Tongue (tissue), 2 donors: Measurements from ENCODE around the gene MRTFA. TPM values are rescaled to one million over a fixed set of nuclear protein-coding genes. Genes with fewer than 3 reads are reported as not detected.
A peak's percentile ranks its signal among the peaks of the same experiment; 100 is the strongest.

Source experiments
- DNase-seq: peaks from one replicate; pipeline ENCODE4 v3.0.0-alpha.2; 2015
- total RNA-seq: library from RNA; depleted of rRNA; stranded (reverse); fragments of >200 nt; gene quantifications from one replicate; pipeline ENCODE4 v1.2.3, GENCODE V29; 2014

The MRTFA gene
- total RNA-seq, 1 donor from 2014 or later, result 38.7 TPM

DNA sequence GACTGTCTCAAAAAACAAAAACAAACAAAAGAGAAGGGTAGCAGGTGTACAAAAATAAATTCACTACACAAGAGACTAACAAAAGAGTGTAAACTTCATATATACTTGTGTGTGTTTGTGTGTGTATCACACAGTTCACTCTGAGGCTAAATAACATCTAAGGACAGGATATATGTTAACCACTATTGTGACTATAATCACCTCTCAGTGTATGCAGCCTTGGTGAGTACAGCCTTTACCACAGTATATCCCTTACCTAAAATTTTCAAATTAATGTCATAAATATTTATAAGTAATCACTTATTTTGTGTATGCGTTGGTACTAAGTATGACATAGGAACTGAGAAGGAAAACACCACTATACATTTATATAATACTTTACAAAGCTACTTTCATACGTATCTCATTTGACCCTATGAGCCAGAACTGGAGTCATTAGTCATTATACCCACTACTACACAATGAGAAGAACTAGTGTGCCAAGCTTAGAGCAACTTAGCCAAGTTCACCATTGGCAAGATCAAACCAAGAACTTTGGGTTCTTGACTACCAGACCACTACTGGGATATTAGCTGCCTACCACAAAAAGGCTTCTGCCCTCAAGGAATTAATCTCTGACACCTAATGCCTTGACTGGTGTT is 149.4 kb downstream of the MRTFA start:
- DNase-seq, result no peak

DNA sequence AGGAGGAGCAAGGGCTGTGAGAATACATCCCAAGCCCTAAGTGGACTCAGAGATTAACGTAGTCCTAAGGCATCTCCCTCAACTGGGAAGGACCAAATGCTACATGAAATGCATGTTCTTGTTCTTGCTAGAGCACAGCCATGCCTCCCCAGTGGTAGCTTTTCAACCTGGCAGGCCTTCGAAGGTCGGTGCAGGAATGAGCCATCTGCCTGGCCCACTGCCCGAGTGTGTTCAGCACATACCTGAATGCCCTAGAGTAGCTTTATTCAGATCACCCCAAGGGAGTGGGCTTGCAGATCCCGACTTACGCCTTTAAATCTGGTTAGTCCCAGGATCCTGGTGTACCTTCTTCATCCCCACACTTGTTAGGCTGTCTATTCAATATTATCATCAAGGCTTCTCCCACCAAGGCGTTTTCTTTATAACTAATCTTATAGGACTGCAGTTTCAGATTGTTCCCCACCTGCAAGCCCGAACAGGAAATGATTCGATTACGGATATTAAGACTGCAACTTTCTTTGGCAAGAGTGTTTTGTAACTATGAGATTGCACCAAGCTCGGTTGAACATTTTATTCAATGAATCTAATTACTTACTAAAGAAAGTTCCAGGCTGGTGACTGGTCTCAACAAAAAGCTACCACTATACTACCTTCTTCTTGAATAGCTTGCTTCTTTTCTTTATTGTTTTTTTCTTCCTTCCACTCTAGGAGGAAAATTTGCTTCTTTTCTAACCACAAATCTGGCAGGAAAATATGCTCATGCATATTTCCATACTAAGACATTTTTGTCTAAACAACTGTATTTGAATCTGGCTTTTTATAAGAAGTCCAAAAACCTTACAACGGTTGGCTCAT is 150.5 kb downstream of the MRTFA start:
- DNase-seq, result peak; percentile 40

DNA sequence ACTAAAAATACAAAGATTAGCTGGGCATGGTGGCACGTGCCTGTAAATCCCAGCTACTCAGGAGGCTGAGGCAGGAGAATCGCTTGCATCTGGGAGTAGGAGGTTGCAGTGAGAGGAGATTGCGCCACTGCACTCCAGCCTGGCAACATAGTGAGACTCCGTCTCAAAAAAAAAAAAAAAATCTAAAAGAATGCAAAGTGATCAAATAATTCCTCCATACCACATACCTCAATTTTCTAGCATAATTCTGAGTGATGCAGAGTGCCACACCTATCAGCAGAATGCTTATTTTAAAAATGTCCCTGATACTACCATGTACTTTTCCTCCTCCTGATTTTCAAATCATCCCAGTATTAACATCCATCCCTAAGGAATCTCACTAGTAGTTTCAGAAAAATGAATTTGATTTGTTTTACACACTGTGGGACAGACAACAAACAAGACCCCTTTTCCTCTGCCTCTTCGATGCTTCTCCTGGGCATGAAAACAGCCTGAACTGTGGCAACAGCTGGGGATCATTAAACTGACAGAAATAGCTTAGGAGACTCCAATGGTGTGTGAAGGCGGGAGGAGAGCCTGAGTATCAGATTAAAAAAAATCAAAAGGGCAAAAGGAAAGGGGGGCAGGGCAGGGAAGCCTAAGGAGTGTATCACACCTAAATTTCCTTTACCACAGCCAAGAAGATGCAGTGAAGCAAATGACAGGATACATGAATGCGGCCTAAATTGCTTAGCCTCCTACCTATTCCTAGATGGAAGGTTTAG is 151.4 kb downstream of the MRTFA start:
- peak; percentile 78 for DNase-seq

DNA sequence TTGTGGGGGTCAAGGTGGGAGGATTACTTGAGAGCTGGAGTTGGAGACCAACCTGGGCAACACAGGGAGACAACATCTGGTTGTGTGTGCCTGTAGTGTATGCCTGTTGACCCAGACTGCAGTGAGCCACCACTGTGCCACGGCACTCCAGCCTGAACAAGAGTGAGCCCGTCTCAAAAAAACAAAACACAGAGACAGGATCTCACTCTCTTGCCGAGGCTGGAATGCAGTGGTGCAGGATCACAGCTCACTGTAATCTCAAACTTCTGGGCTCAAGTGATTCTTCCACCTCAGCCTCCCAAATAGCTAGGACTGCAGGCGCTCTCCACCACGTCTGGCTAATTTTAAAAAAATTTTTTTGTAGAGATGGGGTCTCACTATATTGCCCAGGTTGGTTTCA is 153.6 kb downstream of the MRTFA start:
- no peak for DNase-seq

DNA sequence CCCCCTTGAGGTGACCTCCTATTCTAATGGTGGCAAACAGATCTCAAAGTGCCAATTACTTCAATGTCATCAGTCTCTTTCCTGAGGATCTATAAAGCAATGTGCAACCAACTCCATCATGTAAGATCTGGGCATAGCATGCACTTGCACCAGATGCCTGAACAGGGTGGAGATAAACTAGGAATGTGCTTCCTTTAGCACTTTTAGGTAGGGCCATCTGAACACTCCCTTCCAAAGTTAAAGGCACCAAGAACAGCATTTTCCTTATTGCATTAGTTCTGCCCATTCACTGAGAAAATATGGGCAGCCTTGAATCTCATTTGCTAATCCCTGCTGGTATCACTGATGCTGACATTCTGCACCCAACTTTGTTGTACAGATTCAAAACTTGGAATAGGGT is 154.1 kb downstream of the MRTFA start:
- no peak for DNase-seq

DNA sequence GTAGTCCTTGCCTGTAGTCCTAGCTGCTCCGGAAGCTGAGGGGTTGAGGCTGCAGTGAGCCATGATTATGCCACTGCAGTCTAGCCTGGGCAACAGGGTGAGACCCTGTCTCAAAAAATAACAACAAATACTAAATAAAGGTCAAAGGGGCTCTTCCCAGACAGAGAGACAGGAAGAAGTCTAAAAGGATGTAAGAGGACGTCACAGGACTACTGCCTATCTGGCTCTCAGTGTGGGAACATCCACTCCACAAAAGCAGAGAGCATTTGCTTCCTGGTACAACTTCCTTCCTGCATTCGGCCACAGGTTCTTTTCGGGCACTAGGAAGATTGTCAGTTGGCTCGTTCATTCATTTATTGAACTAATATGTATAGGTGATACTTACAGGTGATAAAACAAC is 155.5 kb downstream of the MRTFA start:
- no peak for DNase-seq

DNA sequence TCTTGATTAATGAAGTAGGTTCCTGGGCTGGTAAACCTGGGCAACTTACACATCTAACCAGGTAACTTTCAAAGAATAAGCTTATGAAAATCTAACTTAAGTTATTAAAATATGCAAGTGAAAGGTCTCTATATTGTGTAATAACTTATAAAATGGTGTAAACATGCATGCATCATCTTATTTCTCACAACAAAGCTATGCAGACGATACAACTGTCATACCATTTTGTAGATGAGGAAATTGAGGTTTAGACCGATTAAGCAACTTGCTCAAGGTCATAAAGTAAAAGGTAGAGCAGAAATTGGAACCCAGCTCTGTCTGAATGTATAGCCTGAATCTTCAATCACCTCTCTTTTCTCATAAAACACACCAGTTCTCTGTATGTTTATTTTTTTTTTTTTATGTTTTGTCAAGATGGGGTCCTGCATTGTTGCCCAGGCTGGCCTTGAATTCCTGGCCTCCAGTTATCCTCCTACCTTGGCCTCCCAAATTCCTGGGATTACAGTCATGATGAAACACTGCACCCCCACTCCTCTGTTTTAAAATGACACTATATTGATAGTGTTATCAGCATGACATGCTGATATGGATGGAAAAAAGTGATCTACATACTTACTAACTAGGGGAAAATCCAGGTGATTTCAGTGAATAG is 156.5 kb downstream of the MRTFA start:
- DNase-seq, result no peak

DNA sequence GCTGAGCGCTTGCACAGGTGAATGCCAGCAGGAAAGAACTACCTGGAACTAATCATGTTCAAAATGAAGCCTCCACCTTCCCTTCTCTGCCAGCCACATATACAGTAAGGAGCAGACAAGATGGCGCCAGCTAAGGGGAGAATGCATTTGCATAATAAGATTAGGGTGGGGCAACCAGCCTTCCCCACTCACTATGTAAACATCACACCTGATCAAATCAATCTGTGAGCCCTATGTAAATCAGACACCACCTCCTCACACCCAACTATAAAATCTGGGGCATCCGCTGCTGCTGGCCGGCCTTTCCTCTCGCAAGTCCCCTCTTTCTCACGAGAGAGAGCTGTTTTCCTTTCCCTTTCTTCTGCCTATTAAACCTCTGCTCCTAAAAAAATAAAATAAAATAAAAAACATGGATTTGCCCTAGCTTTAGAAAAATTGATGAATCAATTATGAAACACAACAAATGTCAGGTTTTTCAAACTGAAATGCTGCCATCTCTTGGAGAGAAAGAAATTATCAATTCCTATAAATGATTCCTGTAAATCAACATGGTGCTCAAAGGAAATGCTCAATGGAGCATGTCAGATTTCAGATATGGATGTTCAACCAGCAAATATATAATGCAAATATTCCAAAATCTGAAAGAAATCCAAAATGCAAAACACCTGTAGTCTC is 157.3 kb downstream of the MRTFA start:
- DNase-seq, result no peak

DNA sequence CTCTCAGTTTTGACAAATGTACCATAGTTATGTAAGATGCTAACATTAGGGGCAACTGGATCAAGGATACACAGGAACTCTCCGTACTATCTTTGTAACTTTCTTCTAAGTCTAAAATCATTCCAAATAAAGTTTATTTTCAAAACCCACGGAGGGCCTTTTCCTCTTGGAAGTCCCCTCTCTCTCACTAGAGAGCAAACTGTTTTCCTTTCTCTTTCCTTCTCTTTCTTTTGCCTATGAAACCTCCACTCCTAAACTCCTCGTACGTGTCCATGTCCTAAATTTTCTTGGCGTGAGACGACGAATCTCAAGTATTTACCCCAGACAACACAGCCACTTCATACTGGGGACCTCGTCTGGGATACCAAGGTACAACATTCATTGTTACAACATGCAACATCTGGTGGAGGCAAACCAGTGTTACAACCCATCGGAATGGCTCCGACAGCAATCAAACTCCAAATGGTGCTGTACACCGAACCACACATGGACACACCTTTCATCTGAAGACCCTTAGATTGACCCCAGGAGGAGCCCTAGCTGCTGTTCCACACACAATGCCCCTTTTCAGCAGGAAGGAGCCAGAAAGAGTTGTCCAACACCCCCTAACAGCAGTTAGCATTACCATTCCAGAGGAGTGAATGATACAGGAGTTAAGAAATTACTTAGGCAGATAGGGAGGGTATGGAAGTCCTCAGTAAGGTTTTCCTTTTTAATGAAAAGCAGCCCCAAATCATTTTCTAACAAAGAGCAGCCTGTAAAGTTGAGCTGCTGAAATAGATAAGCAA is 158.0 kb downstream of the MRTFA start:
- DNase-seq, result no peak

DNA sequence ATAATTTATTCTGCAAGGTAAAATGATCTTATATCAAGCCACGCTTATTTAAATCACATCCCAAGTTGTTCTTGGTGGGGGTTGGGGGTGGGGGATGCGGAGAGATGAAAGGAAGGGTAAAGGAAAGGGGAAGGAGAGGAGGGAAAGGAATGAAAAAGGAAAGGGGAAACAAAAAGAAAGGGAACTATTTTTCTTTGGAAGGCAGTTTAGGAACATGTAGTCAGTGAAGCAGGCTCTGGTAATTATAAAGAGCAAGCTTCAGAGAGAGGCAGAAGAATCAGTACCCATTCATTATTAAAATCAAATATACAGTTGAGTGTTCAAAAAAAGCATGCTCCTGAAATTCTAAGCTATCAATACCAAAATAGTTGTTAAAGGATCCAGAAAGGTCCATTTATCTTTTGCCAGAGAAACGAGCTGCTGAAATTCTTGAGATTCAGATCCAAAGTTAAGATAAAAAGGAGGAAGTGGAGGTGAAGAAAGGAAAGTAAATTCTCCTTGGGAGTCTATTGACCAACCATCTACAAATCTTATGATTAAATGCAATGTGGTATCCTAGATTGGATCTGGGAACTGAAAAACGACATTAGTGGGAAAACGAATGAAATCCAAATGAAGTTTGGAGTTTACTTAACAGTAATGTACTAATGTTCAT is 158.7 kb downstream of the MRTFA start:
- DNase-seq, result no peak

DNA sequence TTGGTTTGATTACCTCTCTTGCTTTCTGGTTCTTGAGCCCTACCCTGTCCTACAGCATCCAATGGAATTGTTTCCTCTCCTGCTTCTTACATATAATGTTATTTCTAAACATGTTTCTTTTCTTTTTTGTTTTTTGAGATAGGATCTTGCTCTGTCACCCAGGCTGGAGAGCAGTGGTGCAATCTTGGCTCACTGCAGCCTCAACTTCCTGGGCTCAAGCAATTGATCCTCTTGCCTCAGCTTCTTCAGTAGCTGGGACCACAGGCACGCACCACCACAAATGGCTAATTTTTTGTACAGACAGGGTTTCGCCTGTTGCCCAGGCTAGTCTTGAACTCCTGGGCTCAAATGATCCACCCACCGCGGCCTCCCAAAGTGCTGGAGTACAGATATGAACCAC is 160.2 kb downstream of the MRTFA start:
- no peak for DNase-seq

DNA sequence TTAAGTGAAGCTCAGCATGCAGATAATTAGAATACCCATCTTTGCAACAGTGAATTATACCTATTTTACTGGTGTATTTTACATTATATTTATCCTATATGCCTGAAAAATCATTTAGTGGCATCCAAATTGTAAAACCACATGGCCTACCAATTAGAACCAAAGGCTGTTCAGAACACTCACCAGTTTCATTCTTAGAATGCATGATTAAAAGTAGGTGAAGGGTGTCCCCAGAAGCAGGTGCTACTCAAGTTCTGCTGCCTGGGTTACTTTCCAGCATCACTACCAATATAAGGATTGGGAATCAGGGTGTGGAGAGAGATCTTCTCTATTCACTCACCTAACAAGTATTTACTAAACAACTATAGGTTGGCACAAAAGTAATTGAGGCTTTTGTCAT is 162.8 kb downstream of the MRTFA start:
- no peak for DNase-seq

DNA sequence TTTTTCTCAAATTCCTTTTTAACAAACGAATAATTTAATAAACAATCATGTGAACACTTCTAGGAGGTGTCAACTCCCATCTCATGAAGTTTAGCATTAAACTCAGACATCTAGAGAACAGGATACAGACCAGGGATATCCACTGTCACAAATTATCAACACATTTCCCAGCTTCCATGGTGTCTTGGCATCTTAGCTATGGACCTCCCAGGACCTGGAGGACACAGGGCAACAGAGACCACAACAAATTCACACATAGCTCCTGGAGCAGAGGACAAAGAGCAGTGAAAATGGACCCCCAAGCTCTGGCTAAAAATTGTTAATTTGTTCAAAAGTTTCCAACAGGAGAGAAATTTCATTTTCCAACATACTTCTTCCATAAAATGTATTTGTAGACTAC is 163.9 kb downstream of the MRTFA start:
- DNase-seq, result no peak

DNA sequence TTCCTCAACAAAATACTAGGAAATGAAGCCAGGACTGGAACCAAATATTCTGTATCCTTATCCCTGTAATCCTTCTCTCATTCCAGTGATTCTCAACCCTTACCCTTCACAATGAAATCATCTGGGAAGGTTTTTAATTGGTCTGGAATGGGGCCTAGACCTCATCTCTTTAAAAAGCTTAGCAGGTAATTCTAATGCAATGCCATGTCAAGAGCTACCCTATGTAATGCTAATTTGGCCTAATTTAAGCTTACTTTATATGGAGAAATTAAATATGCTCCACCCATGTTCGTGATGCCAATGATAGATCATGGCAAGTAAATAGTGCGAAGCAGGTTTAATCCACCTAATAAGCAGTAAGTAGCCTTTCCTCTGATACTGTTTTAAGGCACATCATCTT is 164.5 kb downstream of the MRTFA start:
- DNase-seq, result no peak

DNA sequence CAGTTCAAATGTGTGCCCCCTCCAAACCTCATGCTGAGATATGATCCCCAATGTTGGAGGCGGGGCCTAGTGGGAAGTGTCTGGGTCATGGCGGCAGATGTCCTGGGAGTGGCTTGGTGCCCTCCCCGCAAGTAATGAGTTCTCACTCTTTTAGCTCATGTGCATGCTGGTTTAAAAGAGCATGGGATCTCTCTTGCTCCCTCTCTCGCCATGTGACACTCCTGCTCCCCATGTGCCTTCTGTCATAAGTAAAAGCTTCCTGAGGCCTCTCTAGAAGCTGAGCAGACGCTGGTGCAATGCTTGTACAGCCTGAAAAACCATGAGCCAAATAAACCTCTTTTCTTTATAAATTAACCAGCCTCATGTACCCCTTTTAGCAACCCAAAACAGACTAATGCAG is 167.3 kb downstream of the MRTFA start:
- DNase-seq, result no peak

DNA sequence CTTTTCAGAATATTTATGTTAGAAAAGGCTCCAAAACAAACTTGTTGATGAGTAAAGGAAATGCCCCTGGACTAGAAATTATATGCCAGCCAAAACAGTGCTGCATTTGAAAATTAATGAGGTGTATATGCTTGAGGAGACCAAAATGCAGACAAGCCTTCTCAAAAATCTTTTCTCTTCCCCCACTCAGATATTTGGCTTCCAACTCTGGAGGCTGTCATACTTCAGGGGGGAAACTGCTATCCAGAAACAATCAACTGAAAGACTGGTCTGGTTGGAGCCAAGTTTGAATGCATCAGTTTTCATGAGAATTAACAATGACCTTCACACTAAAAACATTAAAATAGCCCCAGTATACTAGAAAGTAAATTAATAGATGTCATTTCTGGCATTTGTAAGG is 167.9 kb downstream of the MRTFA start:
- no peak for DNase-seq

DNA sequence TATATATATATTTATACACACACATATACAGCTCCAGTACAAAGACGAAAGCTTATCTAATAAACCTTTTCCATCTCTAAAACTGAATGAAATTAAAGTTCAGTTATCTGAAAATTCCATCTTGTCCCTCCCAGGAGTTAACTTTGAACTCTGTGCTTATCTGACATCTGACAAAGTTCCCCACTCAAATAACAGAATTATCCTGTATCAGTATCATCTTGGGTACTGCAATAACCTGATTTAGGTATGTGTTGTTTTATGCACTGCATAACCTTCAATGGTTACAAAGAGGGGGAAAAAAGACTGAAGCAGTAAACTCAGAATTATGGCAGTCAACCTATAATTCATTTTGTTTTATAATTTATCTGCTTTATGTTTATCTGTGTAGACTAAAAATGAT is 169.5 kb downstream of the MRTFA start:
- no peak for DNase-seq

DNA sequence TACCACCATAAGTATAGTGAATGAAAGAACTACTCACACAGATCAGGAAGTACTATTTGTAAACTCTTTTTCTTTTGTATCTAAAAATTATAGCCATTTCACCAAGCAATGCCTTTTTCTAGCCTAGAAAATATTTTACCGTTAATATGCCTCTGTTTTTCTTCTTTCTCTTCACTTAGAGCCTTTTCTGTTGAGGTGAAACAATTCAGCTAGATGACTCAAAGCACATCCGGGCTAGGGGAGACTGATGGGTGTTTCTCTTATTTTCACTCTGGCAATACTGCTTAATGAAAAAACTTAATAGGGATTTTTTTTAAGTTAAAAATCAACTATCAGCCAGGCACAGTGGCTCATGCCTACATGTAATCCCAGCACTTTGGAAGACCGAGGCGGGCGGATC is 172.8 kb downstream of the MRTFA start:
- no peak for DNase-seq

DNA sequence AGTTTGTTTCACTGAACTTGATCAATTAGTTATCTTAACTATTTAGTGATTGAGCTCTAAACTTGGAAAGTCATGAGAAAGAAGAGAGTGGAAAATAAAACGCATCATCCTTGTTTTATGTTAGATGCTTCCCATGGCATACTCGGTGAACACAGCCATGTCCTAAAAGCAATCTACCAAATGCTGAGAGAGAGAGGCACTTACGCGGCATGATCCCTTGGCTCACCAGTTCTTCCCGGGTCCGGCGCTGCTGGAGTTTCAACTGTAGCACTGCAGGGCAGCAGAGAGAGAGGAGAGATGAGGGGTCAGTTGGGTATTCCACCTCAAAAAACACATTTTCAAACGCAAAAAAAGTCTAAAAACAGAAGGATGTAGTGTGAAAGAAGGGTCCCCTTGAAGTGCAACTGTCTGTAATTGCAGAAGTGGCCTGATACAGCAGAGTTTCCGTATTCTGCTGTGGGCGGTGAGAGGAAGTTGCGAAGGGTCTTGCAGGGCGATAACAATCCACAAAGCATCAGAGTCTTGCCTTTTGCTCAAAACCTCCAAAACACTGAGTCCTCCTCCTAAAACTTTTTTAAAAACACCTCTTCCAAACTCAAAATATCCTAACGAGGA is 173.4 kb downstream of the MRTFA start:
- DNase-seq, result no peak
